ENCODE measurements around the gene PPM1G.
"Not testable (repeated sequence)": the region's sequence is repeated elsewhere in the genome, so short reads cannot be mapped to it uniquely, and the experiment has no call there.

PPM1G gene

GRCh38 chr2:27435628-27436027 lies 26.2 kb upstream of the PPM1G start:
- Histone ChIP-seq H3K9me3 (ENCODE audit: control insufficient read depth, low read length) (no peaks in the 10 kb centered on the region), H3K27ac (ENCODE audit: low read depth, low read length, severe bottlenecking) (no peak overlapping the region), H3K4me3 (ENCODE audit: extremely low read depth, insufficient read depth, low read length, poor library complexity, severe bottlenecking) (no peak overlapping the region), H3K36me3 (ENCODE audit: control insufficient read depth, insufficient read depth, low read length) (peaks cover 95% of the 10 kb centered on the region), H3K4me1 (ENCODE audit: control insufficient read depth, insufficient read depth, low read length, poor library complexity, severe bottlenecking) (peaks cover 8% of the 10 kb centered on the region)
- WGBS, 2 experiments (ENCODE audit: insufficient coverage in 2 of 2) = 95 to 97% methylated on average over 6 of the region's 6 CpGs

- H3K27ac ChIP-seq (ENCODE audit: low read depth, low read length, severe bottlenecking) = no peak overlapping the region
- peaks cover 56% of the 10 kb centered on the region for H3K36me3 ChIP-seq (ENCODE audit: control insufficient read depth, insufficient read depth, low read length)
- H3K9me3 ChIP-seq (ENCODE audit: control insufficient read depth, low read length) = no peaks in the 10 kb centered on the region
- H3K4me1 ChIP-seq (ENCODE audit: control insufficient read depth, insufficient read depth, low read length, poor library complexity, severe bottlenecking) = peaks cover 19% of the 10 kb centered on the region
- H3K4me3 ChIP-seq (ENCODE audit: extremely low read depth, insufficient read depth, low read length, poor library complexity, severe bottlenecking) = no peak overlapping the region
Observed at GRCh38 chr2:27431395-27431794, 22.0 kb upstream of the PPM1G start.

- WGBS, 2 experiments (ENCODE audit: insufficient coverage in 2 of 2) = 0 to 1% methylated on average over 43 to 44 of the region's 51 CpGs
- Histone ChIP-seq H3K27ac (ENCODE audit: low read depth, low read length, severe bottlenecking) (peak overlapping the region; percentile 93), H3K9me3 (ENCODE audit: control insufficient read depth, low read length) (no peaks in the 10 kb centered on the region), H3K36me3 (ENCODE audit: control insufficient read depth, insufficient read depth, low read length) (peaks cover 32% of the 10 kb centered on the region), H3K4me1 (ENCODE audit: control insufficient read depth, insufficient read depth, low read length, poor library complexity, severe bottlenecking) (peaks cover 19% of the 10 kb centered on the region), H3K4me3 (ENCODE audit: extremely low read depth, insufficient read depth, low read length, poor library complexity, severe bottlenecking) (peak overlapping the region; percentile 84)
Observed at GRCh38 chr2:27428978-27429541, 19.7 kb upstream of the PPM1G start.

GRCh38 chr2:27428213-27428977 lies 19.0 kb upstream of the PPM1G start, which contains the start of gene NRBP1:
TSS of gene NRBP1 (plus strand) at chr2:27428631. CDS start at chr2:27433274, 4,643 bp downstream.
- H3K27ac ChIP-seq (ENCODE audit: low read depth, low read length, severe bottlenecking) = peak within 1 kb of the TSS; percentile 93
- peaks cover 19% of the 10 kb centered on the region for H3K4me1 ChIP-seq (ENCODE audit: control insufficient read depth, insufficient read depth, low read length, poor library complexity, severe bottlenecking)
- H3K36me3 ChIP-seq (ENCODE audit: control insufficient read depth, insufficient read depth, low read length) = peaks cover 26% of the 10 kb centered on the region
- H3K4me3 ChIP-seq (ENCODE audit: extremely low read depth, insufficient read depth, low read length, poor library complexity, severe bottlenecking) = peak within 1 kb of the TSS; percentile 84
- 0 to 1% methylated on average over 53 to 56 of the region's 75 CpGs for WGBS, 2 experiments (ENCODE audit: insufficient coverage in 2 of 2)
- H3K9me3 ChIP-seq (ENCODE audit: control insufficient read depth, low read length) = no peaks in the 10 kb centered on the region

- Histone ChIP-seq H3K36me3 (ENCODE audit: control insufficient read depth, insufficient read depth, low read length) (peaks cover 20% of the 10 kb centered on the region), H3K9me3 (ENCODE audit: control insufficient read depth, low read length) (no peaks in the 10 kb centered on the region), H3K4me1 (ENCODE audit: control insufficient read depth, insufficient read depth, low read length, poor library complexity, severe bottlenecking) (peaks cover 19% of the 10 kb centered on the region), H3K4me3 (ENCODE audit: extremely low read depth, insufficient read depth, low read length, poor library complexity, severe bottlenecking) (peak overlapping the region; percentile 84), H3K27ac (ENCODE audit: low read depth, low read length, severe bottlenecking) (peak overlapping the region; percentile 93)
- 54 to 58% methylated on average over 3 of the region's 7 CpGs for WGBS, 2 experiments (ENCODE audit: insufficient coverage in 2 of 2)
Observed at GRCh38 chr2:27427863-27428212, 18.4 kb upstream of the PPM1G start.

- not testable (repeated sequence) for H3K27ac ChIP-seq (ENCODE audit: low read depth, low read length, severe bottlenecking); H3K36me3 ChIP-seq (ENCODE audit: control insufficient read depth, insufficient read depth, low read length); H3K9me3 ChIP-seq (ENCODE audit: control insufficient read depth, low read length); H3K4me1 ChIP-seq (ENCODE audit: control insufficient read depth, insufficient read depth, low read length, poor library complexity, severe bottlenecking); H3K4me3 ChIP-seq (ENCODE audit: extremely low read depth, insufficient read depth, low read length, poor library complexity, severe bottlenecking)
- WGBS, 2 experiments (ENCODE audit: insufficient coverage in 2 of 2) = 92 to 98% methylated on average over 8 of the region's 10 CpGs
Observed at GRCh38 chr2:27425039-27425438, 15.6 kb upstream of the PPM1G start.

- peaks cover 3% of the 10 kb centered on the region for H3K4me1 ChIP-seq (ENCODE audit: control insufficient read depth, insufficient read depth, low read length, poor library complexity, severe bottlenecking)
- no peak overlapping the region for H3K27ac ChIP-seq (ENCODE audit: low read depth, low read length, severe bottlenecking)
- H3K9me3 ChIP-seq (ENCODE audit: control insufficient read depth, low read length) = no peaks in the 10 kb centered on the region
- H3K4me3 ChIP-seq (ENCODE audit: extremely low read depth, insufficient read depth, low read length, poor library complexity, severe bottlenecking) = no peak overlapping the region
- H3K36me3 ChIP-seq (ENCODE audit: control insufficient read depth, insufficient read depth, low read length) = no peaks in the 10 kb centered on the region
- 100% methylated on average over 2 of the region's 3 CpGs for WGBS, 2 experiments (ENCODE audit: insufficient coverage in 2 of 2)
Observed at GRCh38 chr2:27422958-27423357, 13.6 kb upstream of the PPM1G start.

- Histone ChIP-seq H3K4me1 (ENCODE audit: control insufficient read depth, insufficient read depth, low read length, poor library complexity, severe bottlenecking) (no peaks in the 10 kb centered on the region), H3K9me3 (ENCODE audit: control insufficient read depth, low read length) (no peaks in the 10 kb centered on the region), H3K27ac (ENCODE audit: low read depth, low read length, severe bottlenecking) (no peak overlapping the region), H3K36me3 (ENCODE audit: control insufficient read depth, insufficient read depth, low read length) (no peaks in the 10 kb centered on the region), H3K4me3 (ENCODE audit: extremely low read depth, insufficient read depth, low read length, poor library complexity, severe bottlenecking) (no peak overlapping the region)
- 100% methylated on average over 2 of the region's 4 CpGs; no CpG with 5 or more reads in 1 of the 2 experiments for WGBS, 2 experiments (ENCODE audit: insufficient coverage in 2 of 2)
Observed at GRCh38 chr2:27421660-27422250, 12.4 kb upstream of the PPM1G start.

GRCh38 chr2:27420996-27421395 lies 11.6 kb upstream of the PPM1G start:
- Histone ChIP-seq H3K4me1 (ENCODE audit: control insufficient read depth, insufficient read depth, low read length, poor library complexity, severe bottlenecking) (no peaks in the 10 kb centered on the region), H3K4me3 (ENCODE audit: extremely low read depth, insufficient read depth, low read length, poor library complexity, severe bottlenecking) (no peak overlapping the region), H3K9me3 (ENCODE audit: control insufficient read depth, low read length) (no peaks in the 10 kb centered on the region), H3K27ac (ENCODE audit: low read depth, low read length, severe bottlenecking) (no peak overlapping the region), H3K36me3 (ENCODE audit: control insufficient read depth, insufficient read depth, low read length) (no peaks in the 10 kb centered on the region)

- WGBS, 2 experiments (ENCODE audit: insufficient coverage in 2 of 2) = 87 to 91% methylated on average over 5 to 6 of the region's 6 CpGs
- H3K4me3 ChIP-seq (ENCODE audit: extremely low read depth, insufficient read depth, low read length, poor library complexity, severe bottlenecking) = no peak overlapping the region
- no peaks in the 10 kb centered on the region for H3K9me3 ChIP-seq (ENCODE audit: control insufficient read depth, low read length)
- H3K27ac ChIP-seq (ENCODE audit: low read depth, low read length, severe bottlenecking) = no peak overlapping the region
- H3K4me1 ChIP-seq (ENCODE audit: control insufficient read depth, insufficient read depth, low read length, poor library complexity, severe bottlenecking) = no peaks in the 10 kb centered on the region
- H3K36me3 ChIP-seq (ENCODE audit: control insufficient read depth, insufficient read depth, low read length) = no peaks in the 10 kb centered on the region
Observed at GRCh38 chr2:27416151-27416550, 6.8 kb upstream of the PPM1G start.

Data from mesodermal cell (in vitro differentiated cells).